HepG2 (cell line): ENCODE data around the gene MYL9. TPM values are rescaled to one million over a fixed set of nuclear protein-coding genes. Genes with fewer than 3 reads are reported as not detected.

Experiments
- CHCHD3 ChIP-seq: sonication (generic); formaldehyde crosslinking; IDR thresholded peaks from 2 replicates; pipeline ENCODE4 v1.8.0; 2022; ENCODE audit warnings: mild to moderate bottlenecking, missing genetic modification reagents, moderate library complexity
- GZF1 ChIP-seq: sonication (generic); formaldehyde crosslinking; IDR thresholded peaks from 2 replicates; pipeline ENCODE4 v1.5.1; 2020; ENCODE audit warnings: mild to moderate bottlenecking, missing genetic modification reagents
- MXI1 ChIP-seq: IDR thresholded peaks from 3 replicates; pipeline ENCODE4 v1.6.1; 2012; ENCODE audit warnings: low read depth, low read length, inconsistent platforms, borderline replicate concordance
- NFE2 ChIP-seq: sonication (generic); formaldehyde crosslinking; IDR thresholded peaks from 2 replicates; pipeline ENCODE4 v1.4.0; 2020; ENCODE audit warnings: missing genetic modification reagents
- SSRP1 ChIP-seq: IDR thresholded peaks from 2 replicates; pipeline ENCODE4 v1.6.1; 2016; ENCODE audit warnings: control low read depth
- ZNF468 ChIP-seq: sonication (generic); formaldehyde crosslinking; IDR thresholded peaks from 2 replicates; pipeline ENCODE4 v1.8.0; 2022; ENCODE audit warnings: mild to moderate bottlenecking, moderate library complexity, missing genetic modification reagents
- ZNF501 ChIP-seq: sonication (generic); formaldehyde crosslinking; IDR thresholded peaks from 2 replicates; pipeline ENCODE4 v1.5.1; 2020; ENCODE audit warnings: mild to moderate bottlenecking, moderate library complexity, missing genetic modification reagents
- ZNF549 ChIP-seq: sonication (generic); formaldehyde crosslinking; IDR thresholded peaks from 2 replicates; pipeline ENCODE4 v1.5.0; 2020; ENCODE audit warnings: missing genetic modification reagents
- polyA plus RNA-seq, 8 experiments: library from polyadenylated mRNA; depleted of rRNA in 3 of 8; stranded (reverse) in 7 of 8; unstranded in 1 of 8; fragments of >200 nt; fragmentation: Illumina TruSeq in 4 of 8; extraction: Trizol in 4 of 8; gene quantifications; 2 replicates each; pipeline versions ENCODE4 v1.2.1 to v1.2.3, GENCODE V29; 2011 to 2016; ENCODE audit warnings: low read depth in 4 of 8, missing spikeins in 1 of 8, mixed read lengths in 1 of 8; ENCODE audit not compliant: insufficient read depth in 1 of 8
- total RNA-seq, 5 experiments: library from RNA; depleted of rRNA; stranded (reverse); fragments of >200 nt; fragmentation: Illumina TruSeq; extraction: Trizol; gene quantifications; 2 replicates each; pipeline ENCODE4 v1.2.3, GENCODE V29; 2016; ENCODE audit warnings: low read depth in 1 of 5
- TF ChIP-seq, protein P1 (sequence below): sonication (generic); formaldehyde crosslinking; IDR thresholded peaks from 2 replicates; pipeline ENCODE4 v1.5.0; 2020; ENCODE audit warnings: mild to moderate bottlenecking, missing genetic modification reagents, borderline replicate concordance
- TF ChIP-seq, protein P2 (sequence below): sonication (generic); formaldehyde crosslinking; IDR thresholded peaks from 2 replicates; pipeline ENCODE4 v1.8.0; 2022; ENCODE audit warnings: mild to moderate bottlenecking, missing genetic modification reagents, moderate library complexity
- TF ChIP-seq, protein P3 (sequence below): sonication (generic); formaldehyde crosslinking; IDR thresholded peaks from 2 replicates; pipeline ENCODE4 v1.8.1; 2023; ENCODE audit warnings: mild to moderate bottlenecking, missing genetic modification reagents
- TF ChIP-seq, protein P4 (sequence below): sonication (generic); formaldehyde crosslinking; IDR thresholded peaks from 2 replicates; pipeline ENCODE4 v1.5.0; 2020; ENCODE audit warnings: mild to moderate bottlenecking, missing genetic modification reagents, moderate library complexity

MYL9 gene
- total and polyA plus RNA-seq, 2 of the 13 experiments (the other 11 are each of a cell fraction or from before 2014, with no cell fraction given) = 0.87 to 2.2 TPM

DNA sequence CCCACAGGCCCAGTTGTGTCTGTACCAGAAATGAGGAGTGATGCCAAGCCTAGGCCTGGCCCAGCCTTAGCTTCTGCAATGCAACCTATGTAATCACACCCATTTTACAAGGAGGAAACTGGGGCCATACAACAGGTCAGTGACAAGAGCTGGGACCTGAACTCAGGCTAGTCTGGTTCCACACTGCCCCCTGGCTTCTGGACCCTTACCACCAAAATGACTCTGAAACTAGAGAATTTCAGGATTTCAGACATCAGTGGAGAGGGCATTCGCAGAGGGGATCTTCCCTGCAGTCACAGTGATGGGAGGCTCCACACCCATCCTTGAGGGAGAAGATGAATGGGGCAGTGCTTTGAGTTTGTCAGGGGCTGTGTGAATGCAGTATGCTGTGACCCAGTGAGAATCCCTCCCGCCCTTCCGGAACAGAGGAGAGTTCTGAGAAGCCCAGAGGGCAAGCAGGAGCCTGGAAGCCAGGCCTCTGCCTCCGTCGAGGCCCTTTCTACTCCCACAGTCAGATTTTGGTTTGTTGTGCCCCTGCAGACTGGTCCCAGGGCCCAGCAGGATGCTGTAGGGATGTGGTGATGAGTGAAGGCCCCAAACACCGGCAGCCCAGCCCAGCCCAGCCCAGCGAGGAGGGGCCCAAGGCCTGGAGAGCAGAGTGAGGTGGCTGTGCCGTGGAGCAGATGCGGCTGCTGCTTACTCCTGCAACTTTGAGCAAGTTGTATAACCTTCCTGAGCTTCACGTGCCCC lies 48.1 kb upstream of the MYL9 start (continued):
- TF ChIP-seq, protein P1, sequence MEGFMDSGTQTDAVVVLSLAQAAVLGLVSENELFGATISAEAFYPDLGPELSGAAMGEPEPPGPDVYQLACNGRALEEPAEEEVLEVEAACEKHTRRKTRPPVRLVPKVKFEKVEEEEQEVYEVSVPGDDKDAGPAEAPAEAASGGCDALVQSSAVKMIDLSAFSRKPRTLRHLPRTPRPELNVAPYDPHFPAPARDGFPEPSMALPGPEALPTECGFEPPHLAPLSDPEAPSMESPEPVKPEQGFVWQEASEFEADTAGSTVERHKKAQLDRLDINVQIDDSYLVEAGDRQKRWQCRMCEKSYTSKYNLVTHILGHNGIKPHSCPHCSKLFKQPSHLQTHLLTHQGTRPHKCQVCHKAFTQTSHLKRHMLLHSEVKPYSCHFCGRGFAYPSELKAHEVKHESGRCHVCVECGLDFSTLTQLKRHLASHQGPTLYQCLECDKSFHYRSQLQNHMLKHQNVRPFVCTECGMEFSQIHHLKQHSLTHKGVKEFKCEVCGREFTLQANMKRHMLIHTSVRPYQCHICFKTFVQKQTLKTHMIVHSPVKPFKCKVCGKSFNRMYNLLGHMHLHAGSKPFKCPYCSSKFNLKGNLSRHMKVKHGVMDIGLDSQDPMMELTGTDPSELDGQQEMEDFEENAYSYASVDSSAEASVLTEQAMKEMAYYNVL = 0 out of 2 replicates have a peak, but pooled peaks have one; percentile 28
- TF ChIP-seq GZF1 = no peak
- TF ChIP-seq NFE2 (CRISPR knock-in tag) = no peak
- TF ChIP-seq ZNF549 = no peak
- TF ChIP-seq, protein P2, sequence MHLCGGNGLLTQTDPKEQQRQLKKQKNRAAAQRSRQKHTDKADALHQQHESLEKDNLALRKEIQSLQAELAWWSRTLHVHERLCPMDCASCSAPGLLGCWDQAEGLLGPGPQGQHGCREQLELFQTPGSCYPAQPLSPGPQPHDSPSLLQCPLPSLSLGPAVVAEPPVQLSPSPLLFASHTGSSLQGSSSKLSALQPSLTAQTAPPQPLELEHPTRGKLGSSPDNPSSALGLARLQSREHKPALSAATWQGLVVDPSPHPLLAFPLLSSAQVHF (CRISPR knock-in tag) = no peak
- TF ChIP-seq MXI1 = no peak
- peak; percentile 13; the same call in 1 of the 2 replicates for TF ChIP-seq ZNF468 (CRISPR knock-in tag)
- TF ChIP-seq, protein P3, sequence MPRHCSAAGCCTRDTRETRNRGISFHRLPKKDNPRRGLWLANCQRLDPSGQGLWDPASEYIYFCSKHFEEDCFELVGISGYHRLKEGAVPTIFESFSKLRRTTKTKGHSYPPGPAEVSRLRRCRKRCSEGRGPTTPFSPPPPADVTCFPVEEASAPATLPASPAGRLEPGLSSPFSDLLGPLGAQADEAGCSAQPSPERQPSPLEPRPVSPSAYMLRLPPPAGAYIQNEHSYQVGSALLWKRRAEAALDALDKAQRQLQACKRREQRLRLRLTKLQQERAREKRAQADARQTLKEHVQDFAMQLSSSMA (CRISPR knock-in tag) = 0 out of 2 replicates have a peak, but pooled peaks have one; percentile 60
- TF ChIP-seq SSRP1 (CRISPR knock-in tag) = no peak
- peak; percentile 25; the same call in 1 of the 2 replicates for TF ChIP-seq ZNF501 (CRISPR knock-in tag)
- TF ChIP-seq, protein P4, sequence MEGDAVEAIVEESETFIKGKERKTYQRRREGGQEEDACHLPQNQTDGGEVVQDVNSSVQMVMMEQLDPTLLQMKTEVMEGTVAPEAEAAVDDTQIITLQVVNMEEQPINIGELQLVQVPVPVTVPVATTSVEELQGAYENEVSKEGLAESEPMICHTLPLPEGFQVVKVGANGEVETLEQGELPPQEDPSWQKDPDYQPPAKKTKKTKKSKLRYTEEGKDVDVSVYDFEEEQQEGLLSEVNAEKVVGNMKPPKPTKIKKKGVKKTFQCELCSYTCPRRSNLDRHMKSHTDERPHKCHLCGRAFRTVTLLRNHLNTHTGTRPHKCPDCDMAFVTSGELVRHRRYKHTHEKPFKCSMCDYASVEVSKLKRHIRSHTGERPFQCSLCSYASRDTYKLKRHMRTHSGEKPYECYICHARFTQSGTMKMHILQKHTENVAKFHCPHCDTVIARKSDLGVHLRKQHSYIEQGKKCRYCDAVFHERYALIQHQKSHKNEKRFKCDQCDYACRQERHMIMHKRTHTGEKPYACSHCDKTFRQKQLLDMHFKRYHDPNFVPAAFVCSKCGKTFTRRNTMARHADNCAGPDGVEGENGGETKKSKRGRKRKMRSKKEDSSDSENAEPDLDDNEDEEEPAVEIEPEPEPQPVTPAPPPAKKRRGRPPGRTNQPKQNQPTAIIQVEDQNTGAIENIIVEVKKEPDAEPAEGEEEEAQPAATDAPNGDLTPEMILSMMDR (CRISPR knock-in tag) = peak; percentile 83
- no peak for TF ChIP-seq CHCHD3 (CRISPR knock-in tag)
